Measurements from ENCODE around the gene KRTAP16-1.
"Not testable (repeated sequence)": the region's sequence is repeated elsewhere in the genome, so short reads cannot be mapped to it uniquely, and the experiment has no call there.

DNA sequence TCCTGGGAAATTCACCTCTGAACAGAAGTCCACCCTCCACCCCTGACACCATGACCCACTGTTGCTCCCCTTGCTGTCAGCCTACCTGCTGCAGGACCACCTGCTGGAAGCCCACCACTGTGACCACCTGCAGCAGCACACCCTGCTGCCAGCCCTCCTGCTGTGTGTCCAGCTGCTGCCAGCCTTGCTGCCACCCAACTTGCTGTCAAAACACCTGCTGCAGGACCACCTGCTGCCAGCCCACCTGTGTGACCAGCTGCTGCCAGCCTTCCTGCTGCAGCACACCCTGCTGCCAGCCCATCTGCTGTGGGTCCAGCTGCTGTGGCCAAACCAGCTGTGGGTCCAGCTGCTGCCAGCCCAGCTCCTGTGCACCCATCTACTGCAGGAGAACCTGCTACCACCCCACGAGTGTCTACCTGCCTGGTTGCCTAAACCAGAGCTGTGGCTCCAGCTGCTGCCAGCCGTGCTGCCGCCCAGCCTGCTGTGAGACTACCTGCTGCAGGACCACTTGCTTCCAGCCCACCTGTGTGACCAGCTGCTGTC, 33.4 kb downstream of the KRTAP16-1 start, which contains the start of gene KRTAP9-7:
- TF ChIP-seq, protein P1, sequence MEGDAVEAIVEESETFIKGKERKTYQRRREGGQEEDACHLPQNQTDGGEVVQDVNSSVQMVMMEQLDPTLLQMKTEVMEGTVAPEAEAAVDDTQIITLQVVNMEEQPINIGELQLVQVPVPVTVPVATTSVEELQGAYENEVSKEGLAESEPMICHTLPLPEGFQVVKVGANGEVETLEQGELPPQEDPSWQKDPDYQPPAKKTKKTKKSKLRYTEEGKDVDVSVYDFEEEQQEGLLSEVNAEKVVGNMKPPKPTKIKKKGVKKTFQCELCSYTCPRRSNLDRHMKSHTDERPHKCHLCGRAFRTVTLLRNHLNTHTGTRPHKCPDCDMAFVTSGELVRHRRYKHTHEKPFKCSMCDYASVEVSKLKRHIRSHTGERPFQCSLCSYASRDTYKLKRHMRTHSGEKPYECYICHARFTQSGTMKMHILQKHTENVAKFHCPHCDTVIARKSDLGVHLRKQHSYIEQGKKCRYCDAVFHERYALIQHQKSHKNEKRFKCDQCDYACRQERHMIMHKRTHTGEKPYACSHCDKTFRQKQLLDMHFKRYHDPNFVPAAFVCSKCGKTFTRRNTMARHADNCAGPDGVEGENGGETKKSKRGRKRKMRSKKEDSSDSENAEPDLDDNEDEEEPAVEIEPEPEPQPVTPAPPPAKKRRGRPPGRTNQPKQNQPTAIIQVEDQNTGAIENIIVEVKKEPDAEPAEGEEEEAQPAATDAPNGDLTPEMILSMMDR (IDR thresholded peaks at IDR 0.05; ENCODE audit: insufficient read depth, low read length) = not testable (repeated sequence)
- TF ChIP-seq POLR2AphosphoS5, GABPA (IDR thresholded peaks at IDR 0.05; ENCODE audit: low read depth): not testable (repeated sequence)

Data from HL-60 (cell line).